Stimulated activated CD8-positive, alpha-beta memory T cell treated with anti-CD3 and anti-CD28 coated beads, Interleukin-12 subunit alpha, Interleukin-12 subunit beta, amount 100 ng/mL, for 4 hours (primary cell): ENCODE data around the gene BAIAP2.

Source experiments
- DNase-seq: peaks from one replicate; pipeline ENCODE4 v3.0.0-alpha.2; 2020; ENCODE audit warnings: low read depth

BAIAP2 gene

DNA sequence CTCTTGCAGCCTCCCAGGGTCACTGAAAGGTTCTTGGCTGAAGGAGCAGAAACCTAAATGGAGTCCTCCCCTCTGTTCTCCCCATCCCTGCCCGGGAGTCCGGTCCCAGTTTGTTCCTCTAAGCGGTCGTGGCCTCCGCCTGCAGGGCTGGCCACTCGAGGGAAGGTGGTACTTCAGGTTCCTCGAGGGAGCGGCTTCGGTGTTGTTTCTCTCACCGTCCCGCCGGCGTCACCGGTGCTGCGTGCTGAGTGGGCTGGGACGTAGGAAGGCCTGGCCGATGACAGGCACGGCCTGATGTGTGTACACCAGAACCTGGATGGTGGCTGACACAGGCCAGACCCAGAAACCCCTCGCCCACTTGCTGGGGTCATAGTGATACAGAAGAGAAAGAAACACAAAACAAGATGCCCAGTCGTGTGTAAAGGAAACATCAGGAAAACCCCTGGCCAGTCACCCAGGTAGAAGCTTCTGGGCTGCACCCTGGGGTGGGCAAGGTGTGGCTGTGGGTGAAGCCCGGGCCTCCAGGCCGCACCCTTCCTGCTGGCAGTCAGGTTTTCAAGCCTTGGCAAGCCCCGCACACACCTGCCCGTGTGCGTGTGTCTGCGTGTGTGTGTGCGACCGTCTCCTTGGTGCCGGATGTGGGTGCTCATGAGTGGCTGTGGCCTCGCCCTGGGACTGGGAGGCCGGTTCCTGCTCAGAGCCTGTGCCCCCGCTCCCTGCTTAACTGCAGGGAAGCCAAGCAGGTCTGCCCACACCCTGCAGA, 52.0 kb downstream of the BAIAP2 start:
- DNase-seq, result no peak

DNA sequence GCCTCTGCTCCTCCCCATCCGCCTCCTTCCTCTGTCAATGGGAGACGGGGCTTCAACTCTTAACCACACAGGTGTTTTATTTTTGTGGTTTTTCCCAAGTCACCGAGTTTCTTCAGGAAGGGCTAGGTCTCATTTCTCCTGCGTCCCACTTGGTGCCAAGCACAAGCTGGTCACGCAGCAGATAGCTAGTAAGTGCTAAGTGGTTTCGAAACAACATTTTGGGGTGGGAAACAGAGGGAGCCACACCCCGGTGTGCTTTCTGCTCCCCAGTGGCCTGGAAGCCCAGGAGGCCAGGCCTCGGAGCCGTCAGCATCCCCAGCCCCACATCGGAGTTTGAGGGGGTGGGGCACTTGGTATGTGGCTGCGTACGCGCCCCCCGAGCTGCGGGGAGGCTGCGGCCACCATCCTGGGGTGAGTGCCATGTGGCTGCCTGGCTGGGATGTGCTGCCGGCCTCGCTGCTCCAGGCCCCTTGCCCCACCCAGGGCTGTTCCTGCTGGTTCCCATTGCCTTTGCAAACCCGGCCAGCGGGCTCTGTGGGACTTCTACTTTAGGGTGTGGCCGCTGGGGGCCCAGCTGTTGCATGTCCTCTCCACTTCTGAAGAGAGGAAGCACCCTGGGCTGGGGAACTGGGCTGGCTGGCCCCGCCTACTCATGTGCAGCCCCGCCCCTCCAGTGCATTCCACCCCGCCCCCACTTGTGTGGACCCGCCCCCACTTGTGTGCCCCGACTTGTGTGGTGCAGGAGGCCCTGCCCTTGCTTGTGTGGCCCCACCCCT, 55.6 kb downstream of the BAIAP2 start:
- DNase-seq, result no peak

DNA sequence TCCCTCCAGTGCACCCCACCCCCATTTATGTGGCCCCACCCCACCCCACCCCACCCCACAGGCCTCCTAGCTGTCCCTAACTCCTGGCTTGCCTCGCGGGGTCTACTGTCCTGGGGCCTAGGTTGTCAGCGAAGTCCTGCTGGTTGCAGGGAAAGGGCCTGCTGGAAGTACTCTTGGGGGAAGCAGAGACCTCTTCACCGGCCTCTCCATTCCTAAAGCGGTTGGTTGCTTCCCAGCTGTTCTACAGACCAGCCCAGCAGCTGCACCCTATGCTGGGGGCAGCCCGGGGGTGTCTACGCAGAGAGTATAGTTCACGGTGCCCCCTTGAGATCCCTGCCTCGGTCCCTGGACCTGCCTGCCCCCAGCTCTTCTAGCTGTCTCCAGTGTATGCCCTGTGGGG, 56.2 kb downstream of the BAIAP2 start:
- DNase-seq, result no peak

DNA sequence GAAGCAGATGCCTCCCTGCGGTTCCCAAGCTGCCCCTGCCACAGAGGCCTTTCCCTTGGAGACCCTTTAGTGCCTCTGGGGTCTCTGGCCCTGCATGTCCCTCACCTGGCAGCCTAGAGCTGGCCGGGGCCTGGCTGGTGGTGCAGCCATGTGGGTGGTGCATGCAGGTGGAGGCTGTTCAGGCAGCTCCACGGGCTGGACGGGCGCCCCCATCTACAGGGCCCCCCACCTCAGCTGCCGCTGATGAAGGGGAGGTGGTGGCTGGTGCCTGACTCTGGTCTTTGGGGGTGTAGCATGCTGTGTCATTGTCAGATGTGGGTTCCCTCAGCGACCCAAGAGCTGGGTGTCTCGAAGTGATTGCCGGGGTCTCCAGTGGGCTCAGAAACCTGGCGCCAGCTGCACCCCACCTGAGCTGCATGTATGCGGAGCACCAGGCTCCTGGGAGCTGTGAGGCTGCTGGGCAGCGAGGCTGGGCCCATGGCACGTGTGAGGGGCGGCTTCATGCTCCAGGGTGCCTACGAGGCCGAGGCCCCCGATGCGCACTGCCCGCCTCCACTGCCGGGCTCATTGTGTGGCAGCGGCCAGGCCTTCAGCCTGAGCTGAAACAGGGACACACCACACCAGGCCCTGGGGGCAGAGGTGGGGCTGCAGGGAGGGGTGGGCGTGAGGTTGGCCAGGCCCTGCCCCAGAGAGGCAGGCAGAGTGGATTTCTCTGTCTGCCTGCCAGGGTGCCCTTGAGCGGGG, 57.0 kb downstream of the BAIAP2 start:
- DNase-seq, result no peak

DNA sequence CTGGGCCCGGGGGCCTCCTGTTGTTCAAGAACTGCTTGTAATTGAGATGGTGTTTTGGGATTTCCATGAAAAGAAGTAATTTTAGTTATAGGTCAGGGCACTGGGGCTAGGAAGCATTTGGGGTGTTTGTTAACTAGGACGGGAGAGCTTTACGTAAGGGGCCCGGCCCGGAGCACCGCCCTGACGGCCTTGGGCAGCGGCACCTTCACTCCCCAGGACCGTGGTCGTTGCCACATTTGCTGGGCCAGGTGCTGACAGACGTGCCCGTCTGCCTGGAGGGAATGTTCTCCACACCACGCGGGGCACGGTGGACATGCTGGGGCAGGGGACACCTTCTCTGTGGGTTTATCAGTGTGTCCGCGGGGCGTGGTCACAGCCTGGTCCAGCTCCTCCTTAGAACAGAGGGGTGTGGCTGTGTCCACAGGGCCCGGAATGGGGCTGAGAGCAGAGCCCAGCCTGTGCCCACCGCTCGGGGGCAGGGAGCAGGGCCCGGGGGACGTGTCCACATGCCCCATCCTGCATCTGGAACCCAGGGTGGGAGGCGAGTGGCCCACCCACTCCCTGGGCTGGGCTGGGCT, 57.7 kb downstream of the BAIAP2 start:
- DNase-seq, result no peak

DNA sequence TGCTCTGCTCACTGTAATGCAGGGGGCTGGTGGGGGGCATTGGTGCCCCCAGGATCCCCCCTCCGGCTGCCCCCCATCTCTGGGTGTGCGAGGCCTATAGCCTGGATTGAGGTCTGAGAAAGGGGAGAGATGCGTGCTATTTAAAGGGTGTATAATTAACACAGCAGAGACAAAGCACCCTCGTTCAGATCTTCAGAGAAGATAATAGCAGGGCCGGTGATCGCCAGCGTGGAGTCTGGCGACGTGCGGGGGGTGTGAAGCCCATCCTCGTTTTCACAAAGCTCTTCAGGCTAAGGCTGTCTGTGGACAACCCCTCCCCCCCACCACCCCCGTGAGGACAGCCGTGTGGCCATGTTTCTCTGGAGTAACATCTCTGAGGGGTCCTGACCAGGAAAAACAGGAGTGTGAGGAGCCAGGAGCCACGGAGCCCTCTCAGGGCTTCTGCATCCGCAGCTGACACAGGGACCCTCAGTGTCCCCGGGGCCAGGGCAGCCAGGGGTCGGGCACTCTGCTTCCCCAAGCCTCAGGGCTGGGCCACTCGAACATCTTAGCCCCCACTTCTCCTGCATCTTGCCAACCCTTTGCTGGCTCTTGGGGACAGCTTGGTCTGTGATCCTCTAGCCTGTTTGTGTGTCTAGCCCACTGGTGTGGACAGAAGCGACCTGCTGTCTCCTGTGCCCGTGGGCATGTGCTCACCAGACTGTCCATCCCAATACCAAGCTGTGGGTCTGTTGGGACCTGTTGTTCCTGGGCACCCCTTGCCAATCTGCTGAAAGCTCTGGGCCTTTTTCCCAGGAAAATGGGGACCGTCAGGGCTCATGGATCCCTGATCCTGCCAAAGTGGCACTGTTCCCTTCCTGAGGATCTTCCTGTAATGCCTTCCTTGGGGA, 58.9 kb downstream of the BAIAP2 start:
- no peak for DNase-seq

DNA sequence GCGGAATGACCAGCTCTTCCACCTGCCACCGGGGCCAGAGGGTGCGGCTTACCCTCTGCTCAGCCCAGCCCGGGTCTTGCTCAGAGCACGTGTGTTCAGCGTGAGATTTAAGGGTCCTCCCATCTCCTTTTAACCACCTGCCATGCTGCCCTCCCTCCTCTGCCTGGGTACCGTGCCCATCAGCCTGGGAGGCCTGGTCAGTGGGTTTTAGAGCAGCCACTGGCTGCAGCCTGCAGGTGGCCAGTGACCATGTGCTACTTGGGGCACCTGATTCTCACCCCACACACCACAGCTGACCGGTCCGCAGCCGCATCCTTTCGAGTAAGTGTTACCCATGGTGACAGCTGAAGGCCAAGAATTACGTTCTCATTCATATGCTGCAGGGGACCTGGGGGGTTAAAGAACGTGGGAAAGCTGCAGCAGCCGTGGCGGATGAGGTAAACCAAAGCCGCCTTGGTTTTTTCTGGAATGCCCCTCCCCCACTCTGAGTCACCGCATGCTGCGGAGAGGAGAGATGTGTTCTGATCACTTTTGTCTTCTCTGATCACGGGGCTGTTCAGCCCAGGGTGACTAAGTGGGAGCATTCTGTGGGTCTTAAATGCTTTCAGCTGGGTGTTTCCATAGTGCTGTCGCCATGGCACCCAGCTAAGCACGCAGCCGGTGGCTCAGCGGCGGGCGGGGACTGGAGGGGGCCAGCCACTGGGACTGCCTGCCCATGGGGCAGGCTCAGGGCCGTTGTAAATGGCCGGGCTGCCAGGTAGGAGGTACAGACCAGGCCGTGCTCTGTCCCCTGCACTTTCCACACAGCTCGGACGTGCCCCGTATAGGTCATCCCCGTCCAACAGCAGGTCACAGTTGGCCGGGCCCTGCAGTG, 59.8 kb downstream of the BAIAP2 start:
- peak; percentile 92 for DNase-seq

DNA sequence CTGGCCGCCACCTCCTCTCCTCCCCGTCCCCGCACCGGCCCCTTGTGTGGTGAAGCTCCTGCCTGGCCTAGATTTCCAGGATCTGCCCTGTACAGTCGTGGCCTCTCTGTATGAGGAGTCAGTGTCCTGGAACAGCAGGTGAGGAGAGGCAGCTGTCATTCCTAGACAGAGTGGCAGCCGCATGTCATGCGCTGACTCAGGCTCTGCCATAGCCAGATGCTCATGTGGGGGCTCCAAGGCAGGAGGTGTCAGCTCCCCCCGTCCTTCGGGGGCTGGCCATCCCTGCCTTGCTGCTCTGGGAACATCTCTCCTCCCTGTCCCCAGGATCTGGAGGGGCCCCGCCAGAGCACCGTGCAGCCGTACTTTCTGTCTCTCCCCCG, 60.4 kb downstream of the BAIAP2 start:
- DNase-seq, result peak; percentile 19

DNA sequence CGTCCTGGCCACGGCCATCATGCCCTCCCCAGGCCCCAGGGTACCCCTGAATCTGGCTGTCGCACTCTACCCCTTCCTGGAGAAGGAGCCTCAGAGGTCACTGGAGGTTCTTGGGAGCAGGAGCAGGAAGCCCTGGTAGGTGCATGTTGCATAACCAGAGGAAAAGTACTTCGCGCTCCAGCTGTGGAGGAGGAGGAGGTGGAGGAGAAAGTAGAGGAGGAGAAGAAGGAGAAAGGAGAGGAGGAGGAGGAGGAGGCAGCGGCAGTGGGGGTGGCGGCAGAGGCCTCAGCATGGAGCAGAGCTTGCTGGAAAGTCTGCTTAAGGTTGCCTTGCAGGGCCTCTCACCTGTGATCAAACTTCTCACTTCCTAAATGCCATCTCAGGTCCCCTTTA, 61.8 kb downstream of the BAIAP2 start:
- DNase-seq, result no peak

DNA sequence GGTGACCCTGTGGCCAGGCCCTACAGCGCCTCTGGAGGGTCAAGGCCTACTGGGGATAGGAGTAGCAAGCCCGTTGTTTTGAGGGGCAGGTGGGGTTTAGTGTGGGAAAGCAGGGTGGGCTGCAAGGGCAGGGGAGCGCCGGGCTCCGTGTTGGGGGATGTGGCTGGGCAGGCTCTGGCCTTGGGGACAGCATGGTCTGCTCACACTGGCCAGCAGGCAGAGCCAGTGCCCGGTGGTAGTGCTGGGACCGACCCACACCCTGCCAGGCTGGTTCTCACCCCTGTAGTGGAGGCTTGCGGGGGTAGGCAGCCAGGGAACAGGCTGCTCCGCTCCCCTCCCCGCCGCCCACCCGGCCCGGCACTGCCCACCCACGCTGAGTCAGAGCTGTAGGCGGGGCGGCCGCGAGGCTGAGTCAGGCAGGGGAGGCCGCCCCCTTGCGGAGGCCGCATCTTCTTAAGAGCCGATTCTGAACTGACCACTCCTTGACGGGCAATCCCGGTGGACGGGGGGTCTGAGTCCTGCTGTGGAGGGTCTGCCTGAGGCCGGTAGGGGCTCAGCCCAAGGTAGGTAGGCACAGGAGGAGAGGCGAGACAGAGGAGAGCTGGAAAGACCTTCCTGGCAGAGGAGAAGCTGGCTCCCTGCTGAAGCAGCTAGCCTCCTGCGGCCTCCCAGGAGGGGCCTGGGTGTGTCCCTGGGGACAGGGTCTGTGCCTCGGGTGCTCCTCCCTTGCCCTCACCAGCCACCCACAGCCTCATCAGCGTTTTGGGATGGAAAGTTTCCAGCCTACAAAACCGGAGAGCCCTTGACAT, 62.4 kb downstream of the BAIAP2 start:
- peak; percentile 74 for DNase-seq

DNA sequence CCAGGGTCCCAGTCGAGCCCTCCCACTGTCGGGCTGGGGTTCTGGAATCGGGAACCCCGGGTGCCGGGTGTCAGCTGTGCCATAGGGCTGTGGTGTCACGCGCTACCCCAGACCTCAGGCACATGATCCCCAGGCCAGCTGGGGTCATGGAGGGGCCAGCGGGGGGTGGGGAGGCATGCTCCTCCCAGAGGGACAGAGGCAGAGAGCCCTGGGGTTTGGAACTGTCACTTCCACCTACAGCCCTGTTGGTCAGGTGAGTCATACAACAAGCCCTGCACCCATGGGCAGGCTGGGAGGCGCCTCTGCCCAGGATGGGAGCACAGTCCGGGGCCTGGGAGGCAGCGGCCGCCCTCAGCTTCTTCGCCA, 63.0 kb downstream of the BAIAP2 start:
- no peak for DNase-seq

DNA sequence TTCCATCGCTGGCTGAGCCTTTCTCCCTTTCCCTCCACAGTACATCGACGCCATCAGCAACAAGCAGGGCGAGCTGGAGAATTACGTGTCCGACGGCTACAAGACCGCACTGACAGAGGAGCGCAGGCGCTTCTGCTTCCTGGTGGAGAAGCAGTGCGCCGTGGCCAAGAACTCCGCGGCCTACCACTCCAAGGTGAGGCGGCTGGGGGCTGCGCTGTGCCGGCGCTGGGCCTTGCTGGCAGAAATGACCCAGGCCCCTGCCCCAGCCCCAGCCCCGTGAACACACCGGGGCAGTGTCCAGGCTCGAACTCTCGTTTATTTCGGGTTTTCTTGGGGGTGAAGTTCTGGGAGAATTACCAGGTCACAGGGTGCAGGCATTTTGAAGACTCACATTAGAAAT, 64.9 kb downstream of the BAIAP2 start:
- DNase-seq, result no peak

DNA sequence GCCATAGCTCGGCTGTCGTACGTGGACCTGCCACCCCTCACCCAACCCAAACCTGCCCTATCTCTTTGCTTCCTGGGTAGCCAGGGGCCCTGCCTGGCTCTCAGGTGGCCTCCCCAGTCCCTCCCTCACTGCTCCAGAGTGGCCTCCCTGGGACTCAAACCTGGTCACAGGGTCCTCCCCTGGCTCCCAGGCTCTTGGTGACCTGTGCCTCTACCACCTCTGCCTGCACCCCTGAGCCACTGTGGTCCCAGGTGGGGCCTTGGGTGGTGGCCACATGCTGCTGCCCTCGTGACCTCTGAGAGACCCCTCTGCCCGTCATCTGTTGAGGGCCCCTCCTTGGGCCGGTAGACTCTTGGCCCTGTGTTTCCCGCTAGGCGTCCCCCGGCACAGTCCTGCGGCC, 65.7 kb downstream of the BAIAP2 start:
- no peak for DNase-seq

DNA sequence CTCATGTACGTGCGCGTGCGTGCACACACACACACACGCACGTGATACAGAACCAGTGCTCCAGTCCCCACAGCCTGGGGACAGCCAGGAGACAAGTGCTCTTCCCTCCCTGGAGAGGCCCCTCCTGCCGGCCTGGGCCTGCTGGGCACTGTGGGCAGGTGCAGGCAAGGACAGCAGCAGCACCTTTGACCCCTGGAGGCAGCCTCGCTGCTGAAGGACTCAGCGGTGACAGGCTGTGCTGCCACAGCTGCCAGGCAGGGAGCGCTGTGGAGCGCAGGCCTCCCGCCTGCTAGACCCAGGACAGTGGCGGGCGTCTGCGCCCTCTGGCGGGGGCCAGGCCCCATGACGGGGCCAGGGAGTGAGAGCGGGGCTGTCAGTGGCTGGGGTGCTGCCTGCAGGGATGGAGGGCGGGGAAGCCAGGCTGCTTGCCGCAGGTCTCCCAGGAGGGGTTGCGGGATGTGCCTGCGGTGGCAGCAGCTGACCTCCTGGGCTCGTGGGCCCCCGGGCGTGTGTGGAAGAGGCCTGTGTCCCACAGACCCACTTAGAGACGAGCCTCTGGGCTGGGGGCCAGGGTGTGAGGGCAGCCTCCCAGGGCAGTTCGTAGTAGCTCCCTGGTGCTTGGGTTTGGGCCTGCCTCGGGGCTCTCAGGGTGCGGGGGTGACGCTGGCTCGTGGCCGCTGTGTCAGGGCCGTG, 66.8 kb downstream of the BAIAP2 start:
- peak; percentile 79 for DNase-seq

DNA sequence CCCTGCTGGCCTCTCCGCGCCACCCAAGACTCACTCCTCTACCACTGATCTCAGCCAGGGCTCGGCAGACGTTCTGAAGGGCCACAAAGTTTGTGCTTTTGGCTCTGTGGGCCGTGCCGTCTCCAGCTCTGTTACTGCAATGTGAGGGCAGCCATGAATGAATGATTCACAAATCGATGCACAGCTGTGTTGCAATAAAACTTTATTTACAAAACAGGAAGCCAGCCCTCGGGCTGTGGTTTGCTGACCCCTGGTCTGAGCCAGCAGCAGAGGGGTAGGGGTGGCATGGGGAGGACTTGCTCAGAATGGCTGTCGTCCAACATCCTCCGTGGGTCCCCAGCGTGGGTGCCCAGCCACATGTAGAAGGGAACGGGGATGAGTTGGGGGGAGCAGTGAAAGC, 67.4 kb downstream of the BAIAP2 start:
- no peak for DNase-seq

DNA sequence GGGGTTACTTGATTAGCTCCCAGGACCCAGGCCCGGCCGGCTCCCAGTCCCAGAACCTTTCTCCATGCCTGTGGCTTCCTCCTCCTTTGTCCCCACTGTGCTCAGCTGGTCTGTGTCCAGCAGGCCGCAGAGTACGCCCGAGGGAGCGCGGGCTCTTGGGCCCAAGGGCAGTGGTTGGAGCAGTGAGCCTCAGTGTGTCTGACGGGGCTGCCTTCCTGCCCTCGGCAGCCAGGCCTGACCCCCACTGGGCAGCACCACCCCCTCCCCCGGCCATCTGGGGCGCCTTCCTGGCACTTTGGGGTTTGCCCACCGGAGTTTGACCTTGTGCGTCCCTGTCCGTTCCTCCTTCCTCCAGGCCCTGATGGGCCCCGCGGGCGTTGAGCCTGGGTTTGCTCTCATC, 67.9 kb downstream of the BAIAP2 start:
- no peak for DNase-seq

DNA sequence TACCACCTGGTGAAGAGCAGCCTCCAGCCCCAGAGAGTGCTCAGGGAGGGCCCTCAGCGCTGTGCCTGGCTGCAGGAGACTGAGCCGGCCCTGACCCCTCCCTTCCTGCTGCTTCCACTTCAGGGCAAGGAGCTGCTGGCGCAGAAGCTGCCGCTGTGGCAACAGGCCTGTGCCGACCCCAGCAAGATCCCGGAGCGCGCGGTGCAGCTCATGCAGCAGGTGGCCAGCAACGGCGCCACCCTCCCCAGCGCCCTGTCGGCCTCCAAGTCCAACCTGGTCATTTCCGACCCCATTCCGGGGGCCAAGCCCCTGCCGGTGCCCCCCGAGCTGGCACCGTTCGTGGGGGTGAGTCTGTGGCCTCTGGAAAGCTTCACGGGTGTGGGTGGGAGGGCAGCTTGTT, 68.4 kb downstream of the BAIAP2 start:
- no peak for DNase-seq

DNA sequence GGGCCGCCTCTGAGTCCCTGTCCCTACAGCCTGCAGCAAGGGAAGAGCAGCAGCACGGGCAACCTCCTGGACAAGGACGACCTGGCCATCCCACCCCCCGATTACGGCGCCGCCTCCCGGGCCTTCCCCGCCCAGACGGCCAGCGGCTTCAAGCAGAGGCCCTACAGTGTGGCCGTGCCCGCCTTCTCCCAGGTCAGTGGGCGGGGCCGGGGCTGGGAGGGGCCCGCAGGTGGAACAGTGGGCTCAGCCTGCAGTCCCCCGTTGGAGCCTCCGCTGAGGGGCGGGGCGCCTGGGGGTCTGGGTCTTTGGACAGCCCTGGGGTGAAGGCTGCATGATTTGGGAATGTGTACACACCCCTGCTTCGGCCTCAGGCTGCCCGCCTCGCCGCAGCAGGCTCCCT, 71.8 kb downstream of the BAIAP2 start:
- no peak for DNase-seq

DNA sequence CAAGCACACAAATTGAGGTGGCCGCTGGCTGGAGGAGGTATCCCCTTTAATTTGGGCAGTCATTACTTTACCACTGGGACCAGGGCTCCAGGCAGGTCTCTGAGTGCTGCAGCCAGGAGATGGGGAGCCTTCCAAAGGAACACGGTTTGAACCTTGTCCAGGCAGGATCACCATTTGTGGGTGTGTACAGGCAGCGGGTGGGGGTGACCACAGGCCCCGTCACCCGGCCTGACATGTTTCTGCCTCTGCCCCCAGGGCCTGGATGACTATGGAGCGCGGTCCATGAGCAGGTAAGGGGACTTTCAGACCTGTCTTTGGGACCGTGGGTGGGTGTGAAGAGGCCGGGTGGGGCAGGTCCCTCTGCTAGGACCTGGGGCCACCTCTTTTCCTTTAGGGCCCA, 73.3 kb downstream of the BAIAP2 start:
- no peak for DNase-seq
